Measurements from ENCODE around the gene SLC2A2. TPM values are rescaled to one million over a fixed set of nuclear protein-coding genes. Genes with fewer than 3 reads are reported as not detected.

Gene SLC2A2
- total RNA-seq: not detected in 2 replicates

DNA sequence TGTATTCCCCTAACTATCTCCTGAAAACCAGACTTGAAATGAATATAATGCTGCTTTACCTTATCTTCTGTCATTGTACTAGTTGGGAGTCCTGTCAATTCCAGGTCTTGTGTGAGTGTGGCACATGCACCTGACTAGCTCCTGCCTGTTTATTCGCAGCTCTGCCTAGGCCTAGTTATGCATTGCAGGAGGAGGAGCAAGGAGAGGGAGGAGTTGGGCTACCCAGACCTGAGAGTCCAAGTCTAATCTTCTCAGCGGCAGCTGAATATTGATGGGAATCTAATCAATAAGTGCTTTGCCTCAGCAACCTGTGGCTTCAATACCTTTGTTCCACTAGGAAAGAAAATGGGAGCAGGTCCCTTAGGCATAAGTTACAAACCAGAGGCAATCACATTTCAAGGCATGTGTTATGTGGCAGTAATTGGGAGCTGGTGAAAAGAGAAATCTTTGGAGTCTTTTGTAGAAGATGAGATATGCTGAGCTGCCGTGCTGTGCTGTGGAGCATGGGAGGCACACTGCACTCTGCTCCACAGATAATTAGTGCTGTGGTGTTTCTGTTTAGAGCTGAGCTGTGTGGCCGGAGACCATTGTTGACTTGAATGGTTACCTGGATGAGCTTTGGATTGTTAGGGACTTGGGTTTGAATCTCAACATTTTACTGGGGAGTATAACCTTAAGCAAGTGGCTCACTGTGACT, at the start of gene SLC2A2:
Gene SLC2A2 (minus strand): TSS at position 124 of the 697 bp plus-strand sequence. CDS start 50 bp downstream, at position 74.
- peak; percentile 66 for DNase-seq (ENCODE audit: low read depth)
- peak within 1 kb of the TSS; percentile 49 for H3K4me3 ChIP-seq (ENCODE audit: low read depth, low read length)
- TF ChIP-seq, protein P1, sequence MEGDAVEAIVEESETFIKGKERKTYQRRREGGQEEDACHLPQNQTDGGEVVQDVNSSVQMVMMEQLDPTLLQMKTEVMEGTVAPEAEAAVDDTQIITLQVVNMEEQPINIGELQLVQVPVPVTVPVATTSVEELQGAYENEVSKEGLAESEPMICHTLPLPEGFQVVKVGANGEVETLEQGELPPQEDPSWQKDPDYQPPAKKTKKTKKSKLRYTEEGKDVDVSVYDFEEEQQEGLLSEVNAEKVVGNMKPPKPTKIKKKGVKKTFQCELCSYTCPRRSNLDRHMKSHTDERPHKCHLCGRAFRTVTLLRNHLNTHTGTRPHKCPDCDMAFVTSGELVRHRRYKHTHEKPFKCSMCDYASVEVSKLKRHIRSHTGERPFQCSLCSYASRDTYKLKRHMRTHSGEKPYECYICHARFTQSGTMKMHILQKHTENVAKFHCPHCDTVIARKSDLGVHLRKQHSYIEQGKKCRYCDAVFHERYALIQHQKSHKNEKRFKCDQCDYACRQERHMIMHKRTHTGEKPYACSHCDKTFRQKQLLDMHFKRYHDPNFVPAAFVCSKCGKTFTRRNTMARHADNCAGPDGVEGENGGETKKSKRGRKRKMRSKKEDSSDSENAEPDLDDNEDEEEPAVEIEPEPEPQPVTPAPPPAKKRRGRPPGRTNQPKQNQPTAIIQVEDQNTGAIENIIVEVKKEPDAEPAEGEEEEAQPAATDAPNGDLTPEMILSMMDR (conservative IDR thresholded peaks at IDR 0.05; ENCODE audit: low read depth, low read length): no peak

DNA sequence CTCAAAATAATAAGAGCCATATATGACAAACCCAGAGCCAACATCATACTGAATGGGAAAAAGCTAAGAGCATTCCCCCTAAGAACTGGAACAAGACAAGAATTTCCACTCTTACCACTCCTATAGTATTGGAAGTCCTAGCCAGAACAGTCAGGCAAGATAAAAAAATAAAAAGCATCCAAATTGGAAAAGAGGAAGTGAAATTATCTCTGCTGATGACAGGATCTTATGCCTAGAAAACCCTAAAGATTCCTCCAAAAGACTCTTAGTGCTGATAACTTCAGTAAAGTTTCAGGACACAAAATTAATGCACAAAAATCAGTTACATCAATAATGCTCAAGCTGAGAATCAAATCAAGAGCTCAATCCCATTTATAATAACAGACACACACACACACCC, 45.9 kb upstream of the SLC2A2 start:
- no peak overlapping the region for H3K4me3 ChIP-seq (ENCODE audit: low read depth, low read length)
- TF ChIP-seq, protein P1 (conservative IDR thresholded peaks at IDR 0.05; ENCODE audit: low read depth, low read length): no peak
- DNase-seq (ENCODE audit: low read depth): no peak

DNA sequence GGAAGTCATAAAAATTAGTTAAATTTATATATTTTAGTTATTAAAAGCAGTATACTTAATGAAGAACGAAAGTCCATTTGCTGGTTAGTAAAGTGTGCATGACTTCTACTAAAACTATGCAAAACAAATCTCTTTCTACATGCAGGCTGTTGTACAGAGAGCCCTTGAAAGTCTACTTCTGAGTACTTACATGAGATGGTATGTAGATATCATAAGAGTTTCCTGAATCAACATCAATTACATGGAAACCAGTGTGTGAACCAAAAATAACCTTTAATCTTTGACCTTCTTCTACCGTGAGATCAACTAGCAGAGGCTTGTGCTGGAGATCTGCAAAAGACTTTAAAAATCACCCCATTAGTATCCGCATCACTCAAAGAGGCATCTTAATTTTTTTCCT, 42.1 kb upstream of the SLC2A2 start:
- H3K4me3 ChIP-seq (ENCODE audit: low read depth, low read length): no peak overlapping the region
- DNase-seq (ENCODE audit: low read depth): no peak
- TF ChIP-seq, protein P1 (conservative IDR thresholded peaks at IDR 0.05; ENCODE audit: low read depth, low read length): no peak

DNA sequence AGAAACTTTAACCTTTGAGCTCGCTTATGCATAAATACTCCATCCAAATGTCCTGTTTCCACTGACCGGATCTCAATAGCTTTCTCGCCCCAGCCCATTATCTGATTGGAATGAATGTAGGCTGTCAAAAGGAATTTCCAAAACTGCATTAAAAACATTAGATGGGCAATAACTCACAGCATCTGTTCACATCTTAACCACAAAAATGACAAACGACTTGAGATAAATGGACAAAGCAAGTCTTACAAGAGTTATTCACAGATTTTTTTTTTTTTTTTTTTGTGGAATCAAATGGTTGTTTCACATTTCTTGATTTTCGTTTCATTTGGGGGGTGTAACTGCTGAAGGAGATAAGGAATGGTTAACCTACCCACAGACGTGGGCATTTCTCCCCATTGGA, 39.7 kb upstream of the SLC2A2 start:
- no peak overlapping the region for H3K4me3 ChIP-seq (ENCODE audit: low read depth, low read length)
- TF ChIP-seq, protein P1 (conservative IDR thresholded peaks at IDR 0.05; ENCODE audit: low read depth, low read length): no peak
- DNase-seq (ENCODE audit: low read depth): no peak

DNA sequence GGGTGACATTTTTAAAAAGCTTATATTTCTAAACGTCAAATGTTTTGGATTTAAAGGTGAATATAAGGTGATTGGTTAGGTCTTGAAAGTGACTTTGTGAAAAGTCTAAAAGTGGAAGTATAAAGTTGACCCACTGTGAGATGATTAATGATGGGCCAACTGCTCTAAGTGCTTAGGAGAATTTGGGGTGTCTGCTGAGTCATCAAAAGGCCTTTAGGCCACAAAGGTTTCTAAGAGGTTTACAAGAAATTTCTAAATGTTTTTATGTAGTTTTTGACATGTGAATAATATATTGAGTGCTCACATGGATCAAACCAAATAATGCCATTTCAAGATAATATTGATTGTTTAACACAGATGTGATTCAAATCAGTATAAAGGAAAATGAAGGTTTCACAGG, 39.2 kb upstream of the SLC2A2 start:
- TF ChIP-seq, protein P1 (conservative IDR thresholded peaks at IDR 0.05; ENCODE audit: low read depth, low read length): no peak
- no peak for DNase-seq (ENCODE audit: low read depth)
- no peak overlapping the region for H3K4me3 ChIP-seq (ENCODE audit: low read depth, low read length)

DNA sequence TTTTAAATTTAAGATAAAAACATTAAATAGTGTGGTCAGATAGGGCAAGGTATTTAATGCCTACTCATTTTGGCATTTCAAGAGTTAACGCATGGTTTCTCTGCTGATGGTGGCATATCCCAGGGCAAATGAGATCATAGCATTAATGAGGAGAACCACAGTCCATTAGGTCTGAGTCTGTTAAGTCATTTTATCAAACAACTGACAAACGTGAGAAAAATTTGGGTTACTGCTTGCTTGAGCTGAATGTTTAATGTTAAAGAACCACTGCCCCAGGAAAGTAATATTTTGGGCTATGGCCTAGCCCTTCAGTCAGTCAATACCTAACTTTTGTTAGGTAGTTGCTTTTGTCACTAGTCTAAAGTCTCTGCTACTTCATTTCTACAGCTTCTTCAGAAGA, 37.9 kb upstream of the SLC2A2 start:
- peak; percentile 48 for DNase-seq (ENCODE audit: low read depth)
- TF ChIP-seq, protein P1 (conservative IDR thresholded peaks at IDR 0.05; ENCODE audit: low read depth, low read length): no peak
- H3K4me3 ChIP-seq (ENCODE audit: low read depth, low read length): no peak overlapping the region

DNA sequence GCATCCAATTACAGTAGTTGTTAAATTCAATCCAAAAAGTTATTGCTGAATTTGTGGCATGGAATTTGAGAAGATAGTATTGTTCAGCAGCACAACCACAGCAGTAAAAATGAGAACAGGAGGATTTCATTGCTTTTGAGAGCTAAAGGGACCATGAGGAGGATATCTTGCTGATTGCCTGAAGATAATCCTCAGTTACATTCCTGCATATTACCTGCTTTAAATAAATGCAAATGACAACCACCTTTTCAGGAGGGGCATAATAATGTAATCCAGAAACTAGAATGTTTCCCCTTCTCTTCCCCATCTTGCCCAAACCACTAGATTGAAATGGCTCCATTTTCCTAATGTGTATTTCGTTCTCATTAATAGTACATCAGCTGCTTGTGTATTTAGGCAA, 35.2 kb upstream of the SLC2A2 start:
- no peak overlapping the region for H3K4me3 ChIP-seq (ENCODE audit: low read depth, low read length)
- TF ChIP-seq, protein P1 (conservative IDR thresholded peaks at IDR 0.05; ENCODE audit: low read depth, low read length): no peak
- no peak for DNase-seq (ENCODE audit: low read depth)
